DMS53 (cell line): Measurements from ENCODE around the gene PEX7.
"Not testable (repeated sequence)": the region's sequence is repeated elsewhere in the genome, so short reads cannot be mapped to it uniquely, and the experiment has no call there.

Experiments
- DNase-seq: peaks from one replicate; lab custom pipeline; 2025; lab: John Stamatoyannopoulos, UW

The PEX7 gene

GRCh38 chr6:136790411-136791295 lies 31.7 kb upstream of the PEX7 start:
- peak; percentile 19 for DNase-seq

GRCh38 chr6:136791296-136792094 lies 30.9 kb upstream of the PEX7 start:
- peak; percentile 72 for DNase-seq

- no peak for DNase-seq
Measured at GRCh38 chr6:136792095-136792409, 30.3 kb upstream of the PEX7 start.

GRCh38 chr6:136792410-136793262 lies 29.8 kb upstream of the PEX7 start, which contains the start of gene MAP3K5:
Gene MAP3K5 (minus strand): TSS chr6:136792477. CDS start chr6:136792157, 320 bp downstream.
- peak; percentile 92 for DNase-seq

- DNase-seq = no peak
Measured at GRCh38 chr6:136793363-136793762, 29.0 kb upstream of the PEX7 start.

- no peak for DNase-seq
Measured at GRCh38 chr6:136795386-136795785, 27.0 kb upstream of the PEX7 start.

GRCh38 chr6:136795996-136796395 lies 26.4 kb upstream of the PEX7 start:
- no peak for DNase-seq

GRCh38 chr6:136798044-136798443 lies 24.3 kb upstream of the PEX7 start:
- DNase-seq = no peak

GRCh38 chr6:136801581-136801980 lies 20.8 kb upstream of the PEX7 start:
- no peak for DNase-seq

- no peak for DNase-seq
Measured at GRCh38 chr6:136803608-136804007, 18.8 kb upstream of the PEX7 start.

GRCh38 chr6:136809091-136809860 lies 13.1 kb upstream of the PEX7 start:
- no peak for DNase-seq

GRCh38 chr6:136811272-136811671 lies 11.1 kb upstream of the PEX7 start:
- no peak for DNase-seq

- DNase-seq = no peak
Measured at GRCh38 chr6:136812174-136812573, 10.2 kb upstream of the PEX7 start.

- DNase-seq = not testable (repeated sequence)
Measured at GRCh38 chr6:136815608-136816007, 6.8 kb upstream of the PEX7 start.

GRCh38 chr6:136816656-136817055 lies 5.7 kb upstream of the PEX7 start:
- no peak for DNase-seq

GRCh38 chr6:136820561-136820960 lies 1.8 kb upstream of the PEX7 start:
- DNase-seq = no peak

GRCh38 chr6:136822046-136822375 lies 381 bp upstream of the PEX7 start:
- peak; percentile 51 for DNase-seq

- DNase-seq = no peak
Measured at GRCh38 chr6:136823128-136823660, 802 bp downstream of the PEX7 start.

GRCh38 chr6:136826216-136826615 lies 3.8 kb downstream of the PEX7 start:
- DNase-seq = no peak

- peak; percentile 26 for DNase-seq
Measured at GRCh38 chr6:136831873-136832562, 9.6 kb downstream of the PEX7 start.
